Omental fat pad (tissue), 4 donors: ENCODE results near the gene AKAIN1. TPM values are rescaled to one million over a fixed set of nuclear protein-coding genes. Genes with fewer than 3 reads are reported as not detected.
A peak's percentile ranks its signal among the peaks of the same experiment; 100 is the strongest.

Experiments
- ATAC-seq: fragments of 150-250 bp; one replicate; pipeline ENCODE4 v1.9.1; 2016; ENCODE audit warnings: mild to moderate bottlenecking, moderate library complexity; ENCODE audit not compliant: low FRiP score
- DNase-seq: peaks from one replicate; pipeline ENCODE4 v3.0.0-alpha.2; 2019; ENCODE audit warnings: low spot score
- total RNA-seq, 4 donors: library from RNA; depleted of rRNA; stranded (reverse); fragments of >200 nt; gene quantifications; one replicate each; pipeline ENCODE4 v1.1.0, GENCODE V29; 2016
- TF ChIP-seq, protein P1 (sequence below), 3 donors: fragments of 450-650 bp; IDR thresholded peaks; one replicate each; pipeline ENCODE4 v1.5.1; 2016 to 2017; ENCODE audit warnings: antibody characterized with exemption in 3 of 3, mild to moderate bottlenecking in 3 of 3, moderate library complexity in 2 of 3

Gene AKAIN1, protein sequence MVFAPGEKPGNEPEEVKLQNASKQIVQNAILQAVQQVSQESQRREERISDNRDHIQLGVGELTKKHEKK
- total RNA-seq: not detected

DNA sequence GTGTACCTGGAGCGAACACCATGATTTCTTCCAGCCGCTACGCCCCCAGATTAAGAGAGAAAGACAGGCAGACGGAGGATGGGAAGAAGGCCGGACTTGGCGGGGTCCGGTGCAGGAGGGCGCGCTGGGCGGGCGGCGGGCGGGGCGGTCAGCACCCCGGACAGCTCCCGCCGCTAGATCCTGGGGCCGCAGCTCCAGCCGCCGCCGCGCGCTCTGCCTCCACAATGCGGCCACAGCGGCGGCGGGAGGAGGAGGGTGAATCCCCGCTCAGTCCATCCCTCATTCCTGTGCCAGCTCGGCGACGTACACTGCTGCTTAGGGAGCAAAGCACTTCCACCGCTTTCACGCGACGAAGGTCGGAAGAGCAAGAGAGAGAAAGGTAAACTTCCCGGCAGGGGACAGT lies at the start of gene AKAIN1:
TSS of gene AKAIN1 (minus strand) at position 226 of the 403 bp plus-strand sequence. CDS start at position 22, 204 bp downstream.
- no peak for DNase-seq
- ATAC-seq: peak; percentile 78
- TF ChIP-seq, protein P1, sequence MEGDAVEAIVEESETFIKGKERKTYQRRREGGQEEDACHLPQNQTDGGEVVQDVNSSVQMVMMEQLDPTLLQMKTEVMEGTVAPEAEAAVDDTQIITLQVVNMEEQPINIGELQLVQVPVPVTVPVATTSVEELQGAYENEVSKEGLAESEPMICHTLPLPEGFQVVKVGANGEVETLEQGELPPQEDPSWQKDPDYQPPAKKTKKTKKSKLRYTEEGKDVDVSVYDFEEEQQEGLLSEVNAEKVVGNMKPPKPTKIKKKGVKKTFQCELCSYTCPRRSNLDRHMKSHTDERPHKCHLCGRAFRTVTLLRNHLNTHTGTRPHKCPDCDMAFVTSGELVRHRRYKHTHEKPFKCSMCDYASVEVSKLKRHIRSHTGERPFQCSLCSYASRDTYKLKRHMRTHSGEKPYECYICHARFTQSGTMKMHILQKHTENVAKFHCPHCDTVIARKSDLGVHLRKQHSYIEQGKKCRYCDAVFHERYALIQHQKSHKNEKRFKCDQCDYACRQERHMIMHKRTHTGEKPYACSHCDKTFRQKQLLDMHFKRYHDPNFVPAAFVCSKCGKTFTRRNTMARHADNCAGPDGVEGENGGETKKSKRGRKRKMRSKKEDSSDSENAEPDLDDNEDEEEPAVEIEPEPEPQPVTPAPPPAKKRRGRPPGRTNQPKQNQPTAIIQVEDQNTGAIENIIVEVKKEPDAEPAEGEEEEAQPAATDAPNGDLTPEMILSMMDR (IDR thresholded peaks at IDR 0.05): no peak

DNA sequence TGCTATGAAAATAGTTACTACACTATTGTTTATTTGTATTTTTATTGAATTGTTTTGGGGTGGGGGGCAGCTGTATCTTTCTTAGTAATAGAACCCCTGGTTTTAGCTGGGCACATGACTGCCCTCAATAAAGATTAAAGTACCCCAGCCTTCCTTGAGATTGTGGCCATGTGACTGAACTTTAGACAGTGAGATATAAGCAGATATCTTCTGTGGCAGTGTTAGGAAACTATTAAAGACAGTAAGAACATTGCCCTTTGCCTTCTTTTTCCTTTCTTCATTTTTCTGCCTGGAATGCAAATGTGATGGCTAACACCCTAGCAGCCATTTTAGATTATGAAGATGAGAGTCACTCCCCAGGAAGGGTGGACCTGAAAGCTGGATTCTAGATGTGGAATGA lies 47.9 kb upstream of the AKAIN1 start:
- no peak for ATAC-seq
- TF ChIP-seq, protein P1 (IDR thresholded peaks at IDR 0.05): no peak
- no peak for DNase-seq

DNA sequence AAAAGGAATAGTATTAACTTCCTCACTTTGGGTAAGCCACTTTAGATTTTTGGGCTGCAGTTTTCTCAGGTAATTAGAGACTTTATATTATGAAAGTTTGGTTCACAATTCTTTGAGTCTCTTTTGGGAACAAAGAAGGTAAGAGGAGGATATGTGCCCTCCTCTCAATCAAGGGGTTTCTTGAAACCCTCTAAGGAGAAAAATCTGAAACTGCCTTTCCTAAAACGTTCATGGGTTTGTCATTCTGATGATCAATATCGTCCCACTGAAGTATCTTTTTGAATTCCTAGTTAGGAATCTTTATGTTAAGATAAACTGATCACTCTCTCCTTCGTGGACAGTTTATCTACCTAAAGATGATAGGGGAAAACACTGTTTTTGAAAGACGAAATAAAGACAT lies 42.4 kb upstream of the AKAIN1 start:
- TF ChIP-seq, protein P1 (IDR thresholded peaks at IDR 0.05): no peak
- no peak for DNase-seq

DNA sequence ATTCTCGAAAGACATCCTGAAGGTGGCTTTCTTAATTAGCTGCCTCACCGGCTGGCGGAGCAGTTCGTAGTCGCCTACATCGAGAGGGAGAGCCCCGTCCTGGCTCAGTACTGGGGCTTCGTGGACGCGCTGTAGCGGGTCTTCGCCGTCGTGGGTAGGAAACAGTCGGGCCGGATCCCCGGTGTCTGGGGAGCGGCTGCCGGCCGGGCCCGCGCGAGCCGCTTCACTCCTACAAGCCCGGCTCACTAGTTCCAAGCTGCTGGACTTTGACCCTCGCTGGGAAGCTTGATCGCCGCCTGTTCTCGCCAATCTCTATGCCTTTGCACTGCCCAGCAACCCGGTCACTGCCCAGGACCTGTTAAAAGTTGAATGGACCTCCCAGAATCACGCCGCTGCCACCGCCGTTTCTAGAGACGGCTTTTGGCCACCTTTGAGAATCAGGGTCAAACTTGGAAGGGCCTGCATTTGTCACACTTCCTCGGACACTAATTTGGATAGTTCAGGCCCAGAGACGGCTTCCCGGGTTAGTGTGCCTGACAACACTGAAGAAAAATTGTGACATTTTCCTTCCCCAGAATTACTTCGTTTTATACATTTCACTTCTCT lies 41.4 kb upstream of the AKAIN1 start:
- TF ChIP-seq, protein P1 (IDR thresholded peaks at IDR 0.05): no peak
- DNase-seq (no peak), ATAC-seq (peak; percentile 66)

More for the DNA sequence above, 42.4 kb upstream of the AKAIN1 start:
- no peak for ATAC-seq

DNA sequence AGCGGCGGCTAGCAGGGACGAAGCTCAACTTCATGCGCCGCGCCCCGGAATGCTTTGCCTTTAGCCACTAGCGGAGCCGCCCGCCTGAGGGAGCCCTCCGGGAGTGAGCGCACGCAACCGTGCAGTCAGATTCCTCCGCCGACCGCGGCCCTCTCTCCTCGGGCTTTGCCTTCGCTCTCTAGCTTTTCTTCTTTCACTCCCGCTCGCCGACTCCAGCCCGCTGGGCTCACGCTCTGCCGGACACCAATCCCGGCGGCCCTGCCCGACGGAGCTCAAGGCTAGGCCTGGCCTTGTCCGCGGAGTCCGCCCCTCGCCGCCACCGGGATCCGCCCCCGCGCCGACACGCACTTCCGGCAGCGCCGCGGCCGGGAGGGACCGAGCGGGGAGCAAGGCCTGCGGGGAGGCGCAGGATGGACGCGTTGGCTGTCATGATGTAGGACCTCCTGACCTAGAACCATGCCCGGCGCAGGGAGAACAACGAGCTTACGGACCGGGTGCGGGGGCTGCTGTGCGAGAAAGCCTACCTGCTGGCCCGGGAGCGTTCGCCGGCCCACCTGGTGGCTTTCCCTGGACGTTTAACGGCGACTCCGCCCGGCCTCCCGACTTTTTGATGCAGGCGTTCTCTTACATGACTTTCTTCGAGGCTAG lies 40.8 kb upstream of the AKAIN1 start:
- TF ChIP-seq, protein P1 (IDR thresholded peaks at IDR 0.05): no peak
- ATAC-seq (peak; percentile 97), DNase-seq (peak; percentile 58)

DNA sequence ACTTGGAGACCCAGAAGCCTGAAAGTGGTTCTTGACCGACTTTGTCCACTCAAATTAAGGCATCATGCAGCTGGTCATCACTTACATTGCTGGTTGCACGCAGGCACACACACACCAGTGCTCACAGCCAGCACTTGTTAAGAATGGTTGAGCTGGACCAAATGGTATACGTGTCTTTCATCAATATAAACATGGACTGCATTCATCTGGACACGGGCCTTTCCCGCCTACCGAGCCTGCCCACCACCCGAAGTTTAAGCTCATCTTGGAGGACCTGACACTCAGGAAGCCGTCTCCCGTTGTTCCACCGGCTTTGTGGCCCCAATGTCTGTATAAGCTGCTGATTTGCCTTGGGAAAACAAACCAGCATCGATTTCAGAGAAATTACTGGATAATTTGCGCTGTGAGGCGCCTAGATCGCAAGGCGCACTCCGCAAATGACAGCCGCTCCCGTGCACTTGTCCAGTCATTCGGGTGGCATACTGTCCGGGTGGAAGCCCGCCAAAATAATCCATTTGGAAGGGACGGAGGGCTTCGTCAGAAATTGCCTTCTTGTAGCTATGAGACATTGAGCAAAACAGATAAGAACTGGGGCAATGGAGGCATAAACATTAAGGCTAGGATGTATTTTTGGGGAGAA lies 40.1 kb upstream of the AKAIN1 start:
- ATAC-seq (peak; percentile 24), DNase-seq (no peak)
- TF ChIP-seq, protein P1 (IDR thresholded peaks at IDR 0.05): no peak
